HepG2 (cell line): ENCODE data around the gene MDP1. TPM values are rescaled to one million over a fixed set of nuclear protein-coding genes. Genes with fewer than 3 reads are reported as not detected.

Experiments used
- EZH2 ChIP-seq: conservative IDR thresholded peaks from 2 replicates; pipeline ENCODE4 v1.6.1; 2012; ENCODE audit warnings: mild to moderate bottlenecking, low read depth, low read length, moderate library complexity
- PLRG1 ChIP-seq: fragments of 450-650 bp; conservative IDR thresholded peaks from 2 replicates; pipeline ENCODE4 v1.6.1; 2016
- POGK ChIP-seq: sonication (generic); formaldehyde crosslinking; conservative IDR thresholded peaks from 2 replicates; pipeline ENCODE4 v1.8.0; 2022; ENCODE audit warnings: mild to moderate bottlenecking, moderate library complexity, missing genetic modification reagents
- TFAP4 ChIP-seq: sonication (generic); IDR thresholded peaks from 2 replicates; pipeline ENCODE4 v1.6.1; 2016; ENCODE audit warnings: low read depth, borderline replicate concordance
- THAP8 ChIP-seq: sonication (generic); formaldehyde crosslinking; IDR thresholded peaks from 2 replicates; pipeline ENCODE4 v1.5.1; 2020; ENCODE audit warnings: missing genetic modification reagents, mild to moderate bottlenecking, borderline replicate concordance
- ZBTB14 ChIP-seq: sonication (generic); formaldehyde crosslinking; IDR thresholded peaks from 2 replicates; pipeline ENCODE4 v1.4.0; 2020; ENCODE audit warnings: missing genetic modification reagents
- ZBTB40 ChIP-seq, 2 experiments: fragments of 450-650 bp in 1 of 2; sonication (generic) in 1 of 2; formaldehyde crosslinking in 1 of 2; IDR thresholded peaks; 2 replicates each; pipeline versions ENCODE4 v1.6.1 to v1.8.0; 2016 to 2022; ENCODE audit warnings: antibody characterized with exemption in 1 of 2, mild to moderate bottlenecking in 1 of 2, missing genetic modification reagents in 1 of 2
- ZFAT ChIP-seq: sonication (generic); formaldehyde crosslinking; conservative IDR thresholded peaks from 2 replicates; pipeline ENCODE4 v1.8.1; 2023; ENCODE audit warnings: missing genetic modification reagents, inconsistent platforms
- ZFP90 ChIP-seq: sonication (generic); formaldehyde crosslinking; IDR thresholded peaks from 2 replicates; pipeline ENCODE4 v1.8.0; 2022; ENCODE audit warnings: missing genetic modification reagents, mild to moderate bottlenecking, inconsistent platforms, borderline replicate concordance
- ZNF432 ChIP-seq: sonication (generic); formaldehyde crosslinking; IDR thresholded peaks from 2 replicates; pipeline ENCODE4 v1.5.0; 2020; ENCODE audit warnings: missing genetic modification reagents, mild to moderate bottlenecking, borderline replicate concordance
- ZNF550 ChIP-seq: sonication (generic); formaldehyde crosslinking; IDR thresholded peaks from 2 replicates; pipeline ENCODE4 v1.4.0; 2020; ENCODE audit warnings: mild to moderate bottlenecking, missing genetic modification reagents, borderline replicate concordance
- ZNF563 ChIP-seq: sonication (generic); formaldehyde crosslinking; IDR thresholded peaks from 2 replicates; pipeline ENCODE4 v1.8.0; 2022; ENCODE audit warnings: mild to moderate bottlenecking, moderate library complexity, missing genetic modification reagents
- polyA plus RNA-seq, 8 experiments: library from polyadenylated mRNA; depleted of rRNA in 3 of 8; stranded (reverse) in 7 of 8; unstranded in 1 of 8; fragments of >200 nt; fragmentation: Illumina TruSeq in 4 of 8; extraction: Trizol in 4 of 8; gene quantifications; 2 replicates each; pipeline versions ENCODE4 v1.2.1 to v1.2.3, GENCODE V29; 2011 to 2016; ENCODE audit warnings: low read depth in 4 of 8, missing spikeins in 1 of 8, mixed read lengths in 1 of 8; ENCODE audit not compliant: insufficient read depth in 1 of 8
- total RNA-seq, 5 experiments: library from RNA; depleted of rRNA; stranded (reverse); fragments of >200 nt; fragmentation: Illumina TruSeq; extraction: Trizol; gene quantifications; 2 replicates each; pipeline ENCODE4 v1.2.3, GENCODE V29; 2016; ENCODE audit warnings: low read depth in 1 of 5

MDP1 gene
- total and polyA plus RNA-seq, 2 of the 13 experiments (the other 11 are each of a cell fraction or from before 2014, with no cell fraction given) = 44.1 to 48.7 TPM

GRCh38 chr14:24195186-24196070, 20.4 kb downstream of the MDP1 start, which contains the start of gene TM9SF1 (continued):
- TF ChIP-seq ZNF563 (CRISPR knock-in tag) (peak; percentile 100), ZNF432 (CRISPR knock-in tag) (no peak), TFAP4 (peak; percentile 66; the same call in 1 of the 2 replicates), ZBTB40 (IDR thresholded peaks at IDR 0.05) (no peak; the same call in 1 of the 2 replicates), ZBTB40 (CRISPR knock-in tag; IDR thresholded peaks at IDR 0.05) (peak; percentile 92), POGK (CRISPR knock-in tag) (peak; percentile 99), EZH2 (no peak), PLRG1 (no peak), ZBTB14 (CRISPR knock-in tag) (peak; percentile 47), THAP8 (CRISPR knock-in tag) (peak; percentile 99), ZNF550 (CRISPR knock-in tag) (peak; percentile 97), ZFAT (CRISPR knock-in tag) (peak; percentile 94), ZFP90 (peak; percentile 94)
